Osteoblast (primary cell): Measurements from ENCODE around the gene RNPEPL1. TPM values are rescaled to one million over a fixed set of nuclear protein-coding genes. Genes with fewer than 3 reads are reported as not detected.

Experiments used
- total RNA-seq: library from RNA; depleted of rRNA; stranded (reverse); fragments of >200 nt; gene quantifications from 2 replicates; pipeline ENCODE4 v1.2.3, GENCODE V29; 2012

Gene RNPEPL1
- total RNA-seq, 1 donor = 13.0 TPM

Other genes starting within 250 kb of the RNPEPL1 start
- 44.8 and 54.3 TPM in 2 replicates for gene GPC1, start 132.8 kb upstream of the RNPEPL1 start, total RNA-seq
- gene ANKMY1, start 10.5 kb upstream of the RNPEPL1 start, total RNA-seq = 11.2 and 11.5 TPM in 2 replicates
- gene DUSP28, start 8.1 kb upstream of the RNPEPL1 start, total RNA-seq = 3.2 and 4.7 TPM in 2 replicates
- 21.0 and 22.1 TPM in 2 replicates for gene CAPN10, start 18.2 kb downstream of the RNPEPL1 start, total RNA-seq
- gene GPR35, start 57.0 kb downstream of the RNPEPL1 start, total RNA-seq = 1.1 and 1.5 TPM in 2 replicates
- not detected in 2 replicates for gene AQP12B, start 114.4 kb downstream of the RNPEPL1 start, total RNA-seq
- not detected in 2 replicates for gene AQP12A, start 123.4 kb downstream of the RNPEPL1 start, total RNA-seq